Activated naive CD4-positive, alpha-beta T cell treated with anti-CD3 and anti-CD28 coated beads, Interleukin-2, amount 50 U/mL, for 24 hours (primary cell): Measurements from ENCODE around the gene ARSG.
"Not testable (repeated sequence)": the region's sequence is repeated elsewhere in the genome, so short reads cannot be mapped to it uniquely, and the experiment has no call there.

Source experiments
- H3K27ac Mint-ChIP-seq: one replicate; pipeline ENCODE4 v1.8.0; 2021; ENCODE audit warnings: mild to moderate bottlenecking, mixed read lengths
- H3K27me3 Mint-ChIP-seq: one replicate; pipeline ENCODE4 v1.8.0; 2021; ENCODE audit warnings: mixed read lengths
- H3K36me3 Mint-ChIP-seq: one replicate; pipeline ENCODE4 v1.8.0; 2021; ENCODE audit warnings: mixed read lengths
- H3K4me1 Mint-ChIP-seq: one replicate; pipeline ENCODE4 v1.8.0; 2021; ENCODE audit warnings: mixed read lengths
- H3K4me3 Mint-ChIP-seq: one replicate; pipeline ENCODE4 v1.8.0; 2021; ENCODE audit warnings: mild to moderate bottlenecking, mixed read lengths
- H3K9me3 Mint-ChIP-seq: one replicate; pipeline ENCODE4 v1.8.0; 2021; ENCODE audit warnings: mixed read lengths

ARSG gene

DNA sequence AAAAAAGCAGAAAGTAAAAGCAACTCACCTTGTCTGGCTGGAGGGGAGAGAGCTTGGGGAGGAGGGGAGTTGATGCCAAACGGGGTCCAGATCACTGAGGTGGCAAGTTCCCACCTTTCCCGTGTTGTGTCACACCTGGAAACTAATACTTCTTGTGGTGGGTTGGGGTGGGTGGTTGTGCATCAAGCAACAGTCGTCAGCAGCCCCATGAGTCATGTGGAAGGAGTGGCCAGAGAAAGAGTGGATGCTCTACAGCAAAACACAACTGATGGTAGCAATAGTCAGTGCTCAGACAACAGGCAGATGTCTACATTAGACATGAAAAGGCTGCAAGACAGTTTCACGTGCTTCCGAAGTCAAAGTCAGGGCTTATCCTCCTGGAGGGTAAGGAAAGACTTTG is 35.4 kb downstream of the ARSG start:
- H3K27ac Mint-ChIP-seq, result no peak overlapping the region
- no peaks in the 10 kb centered on the region for H3K9me3 Mint-ChIP-seq

DNA sequence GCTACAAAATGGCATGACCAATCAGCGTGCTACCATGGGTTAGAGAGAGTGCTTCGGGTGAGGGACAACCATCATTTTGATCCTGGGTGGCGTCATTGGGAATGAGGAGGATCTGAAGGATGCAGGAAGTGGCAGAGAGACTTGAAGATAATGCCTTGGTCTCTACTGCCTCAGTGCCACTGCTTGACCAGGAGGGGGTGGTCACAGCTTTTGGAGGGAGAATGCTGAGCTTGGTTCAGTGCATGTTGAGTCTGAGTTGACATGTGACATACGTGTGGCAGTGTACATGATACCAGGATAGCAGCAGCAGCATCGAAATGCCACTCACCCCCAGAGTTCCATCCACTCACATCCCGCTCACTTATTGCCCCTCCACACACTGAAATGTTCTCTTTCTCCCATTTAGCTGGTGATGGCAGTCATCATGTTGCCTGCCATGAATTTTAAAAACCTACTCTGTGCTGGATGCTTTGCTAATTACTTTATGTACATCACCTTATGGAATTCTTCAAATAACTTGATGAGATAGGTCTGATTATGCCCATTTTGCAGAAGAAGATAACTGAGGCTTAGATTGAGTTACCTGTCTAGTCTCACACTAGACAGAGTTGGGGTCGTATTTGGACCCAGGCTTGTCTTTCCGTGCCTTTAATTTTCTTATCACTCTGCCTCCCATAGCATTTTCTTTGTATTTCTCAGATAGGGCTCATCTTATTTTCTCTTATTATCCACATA is 36.7 kb downstream of the ARSG start:
- H3K36me3 Mint-ChIP-seq, result peaks cover 4% of the 10 kb centered on the region
- H3K9me3 Mint-ChIP-seq, result no peaks in the 10 kb centered on the region
- H3K27me3 Mint-ChIP-seq, result no peaks in the 10 kb centered on the region
- H3K4me3 Mint-ChIP-seq, result no peak overlapping the region
- H3K27ac Mint-ChIP-seq, result no peak overlapping the region
- H3K4me1 Mint-ChIP-seq, result peaks cover 19% of the 10 kb centered on the region

More for the DNA sequence above, 35.4 kb downstream of the ARSG start:
- peaks cover 2% of the 10 kb centered on the region for H3K36me3 Mint-ChIP-seq
- no peak overlapping the region for H3K4me3 Mint-ChIP-seq
- H3K27me3 Mint-ChIP-seq, result no peaks in the 10 kb centered on the region
- peaks cover 19% of the 10 kb centered on the region for H3K4me1 Mint-ChIP-seq

GRCh38 chr17:68328676-68329075 is 37.4 kb downstream of the ARSG start:
- Mint-ChIP-seq H3K9me3 (no peaks in the 10 kb centered on the region), H3K27me3 (no peaks in the 10 kb centered on the region), H3K4me3 (no peak overlapping the region), H3K27ac (no peak overlapping the region), H3K36me3 (peaks cover 4% of the 10 kb centered on the region), H3K4me1 (peaks cover 15% of the 10 kb centered on the region)

- Mint-ChIP-seq H3K27me3 (no peaks in the 10 kb centered on the region), H3K4me3 (no peak overlapping the region), H3K4me1 (peaks cover 11% of the 10 kb centered on the region), H3K36me3 (peaks cover 4% of the 10 kb centered on the region), H3K27ac (no peak overlapping the region), H3K9me3 (no peaks in the 10 kb centered on the region)
Observed at GRCh38 chr17:68329331-68329730, 38.0 kb downstream of the ARSG start.

DNA sequence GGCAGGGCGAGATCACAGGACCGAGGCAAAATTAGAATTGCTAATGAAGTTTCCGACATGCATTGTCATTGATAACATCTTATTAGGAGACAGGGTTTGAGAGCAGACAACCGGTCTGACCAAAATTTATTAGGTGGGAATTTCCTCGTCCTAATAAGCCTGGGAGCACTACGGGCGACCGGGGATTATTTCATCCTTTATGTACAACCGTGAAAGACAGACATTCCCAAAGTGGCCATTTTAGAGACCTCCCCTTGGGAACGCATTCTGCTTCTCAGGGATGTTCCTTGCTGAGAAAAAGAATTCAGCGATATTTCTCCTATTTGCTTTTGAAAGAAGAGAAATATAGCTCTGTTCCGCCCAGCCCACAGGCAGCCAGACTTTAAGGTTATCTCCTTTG is 40.6 kb downstream of the ARSG start:
- H3K27me3 Mint-ChIP-seq, H3K4me3 Mint-ChIP-seq, H3K9me3 Mint-ChIP-seq, H3K27ac Mint-ChIP-seq, H3K4me1 Mint-ChIP-seq, H3K36me3 Mint-ChIP-seq: not testable (repeated sequence)

GRCh38 chr17:68334393-68334792 is 43.1 kb downstream of the ARSG start:
- H3K27ac Mint-ChIP-seq, result no peak overlapping the region
- H3K27me3 Mint-ChIP-seq, result no peaks in the 10 kb centered on the region
- H3K36me3 Mint-ChIP-seq, result peaks cover 4% of the 10 kb centered on the region
- no peaks in the 10 kb centered on the region for H3K9me3 Mint-ChIP-seq
- no peak overlapping the region for H3K4me3 Mint-ChIP-seq
- H3K4me1 Mint-ChIP-seq, result peaks cover 6% of the 10 kb centered on the region

DNA sequence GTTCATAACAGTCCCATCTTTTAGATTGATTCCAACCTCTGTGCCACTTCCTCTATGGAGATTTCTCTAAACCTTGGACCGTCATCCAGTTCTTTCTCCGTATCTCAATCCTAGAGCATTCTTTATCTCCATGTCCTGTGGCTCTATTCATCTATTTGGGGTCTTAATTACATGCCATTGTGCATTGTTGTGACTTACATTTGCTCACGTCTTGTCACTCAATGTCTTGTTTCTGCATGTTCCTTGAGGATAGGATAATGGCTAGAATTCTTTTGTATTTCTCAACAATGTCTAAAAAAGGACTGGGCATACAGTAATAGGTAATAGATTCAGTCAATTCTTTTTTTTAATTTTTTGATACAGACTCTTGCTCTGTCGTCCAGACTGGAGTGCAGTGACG is 50.2 kb downstream of the ARSG start:
- Mint-ChIP-seq H3K4me1 (peaks cover 48% of the 10 kb centered on the region), H3K4me3 (no peak overlapping the region), H3K27ac (no peak overlapping the region), H3K9me3 (no peaks in the 10 kb centered on the region), H3K36me3 (no peaks in the 10 kb centered on the region), H3K27me3 (no peaks in the 10 kb centered on the region)

GRCh38 chr17:68343976-68344375 is 52.7 kb downstream of the ARSG start:
- Mint-ChIP-seq H3K27ac (no peak overlapping the region), H3K9me3 (no peaks in the 10 kb centered on the region), H3K27me3 (no peaks in the 10 kb centered on the region), H3K4me1 (peaks cover 69% of the 10 kb centered on the region), H3K4me3 (no peak overlapping the region), H3K36me3 (no peaks in the 10 kb centered on the region)

GRCh38 chr17:68344701-68345136 is 53.4 kb downstream of the ARSG start:
- Mint-ChIP-seq H3K27me3 (no peaks in the 10 kb centered on the region), H3K4me1 (peaks cover 71% of the 10 kb centered on the region), H3K27ac (peak overlapping the region; percentile 15), H3K9me3 (no peaks in the 10 kb centered on the region), H3K4me3 (peak overlapping the region; percentile 49), H3K36me3 (no peaks in the 10 kb centered on the region)

DNA sequence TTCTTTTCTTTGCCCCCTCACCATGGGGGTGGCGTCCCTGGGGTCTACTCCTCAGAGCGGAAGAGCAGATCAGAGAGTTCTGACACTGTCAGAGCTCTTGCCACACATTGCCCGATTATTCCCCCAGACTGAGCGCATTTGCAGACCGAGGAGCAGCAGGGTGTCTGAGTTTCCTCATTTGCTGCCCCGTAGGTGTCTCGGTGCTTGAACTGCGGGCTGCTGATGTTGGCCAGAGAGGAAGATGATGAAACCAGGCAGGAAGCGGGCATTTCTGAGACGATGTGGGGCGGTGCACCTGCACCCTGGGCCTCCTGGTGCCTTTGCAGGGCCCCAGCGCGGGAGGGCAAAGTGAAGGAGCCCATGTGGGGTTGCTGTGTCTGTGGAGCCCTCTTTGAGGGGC is 55.2 kb downstream of the ARSG start:
- peaks cover 1% of the 10 kb centered on the region for H3K36me3 Mint-ChIP-seq
- H3K4me3 Mint-ChIP-seq, result peak overlapping the region; percentile 89
- H3K4me1 Mint-ChIP-seq, result peaks cover 71% of the 10 kb centered on the region
- H3K27me3 Mint-ChIP-seq, result no peaks in the 10 kb centered on the region
- H3K27ac Mint-ChIP-seq, result peak overlapping the region; percentile 100
- H3K9me3 Mint-ChIP-seq, result no peaks in the 10 kb centered on the region

DNA sequence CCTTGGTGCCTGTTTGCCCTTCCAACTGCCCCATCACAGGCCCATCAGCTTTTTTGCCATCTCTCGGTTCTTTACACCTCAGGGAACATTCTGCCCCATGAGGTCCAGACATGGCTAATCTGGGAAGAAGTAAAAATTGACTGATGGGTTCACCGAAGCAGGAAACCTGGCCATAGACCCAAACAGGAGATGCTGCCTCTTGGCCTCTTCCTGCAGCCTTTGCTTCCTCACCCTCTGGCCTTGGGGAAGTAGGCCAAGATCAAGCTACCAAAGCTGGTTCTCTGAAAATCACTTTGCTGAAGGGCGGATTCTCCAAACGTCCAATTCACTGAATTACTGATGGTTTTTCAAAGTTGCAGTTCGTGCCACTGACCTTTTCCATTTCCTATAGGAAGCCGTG is 56.1 kb downstream of the ARSG start:
- peak overlapping the region; percentile 89 for H3K4me3 Mint-ChIP-seq
- peaks cover 1% of the 10 kb centered on the region for H3K36me3 Mint-ChIP-seq
- peak overlapping the region; percentile 87 for H3K27ac Mint-ChIP-seq
- peaks cover 80% of the 10 kb centered on the region for H3K4me1 Mint-ChIP-seq
- H3K9me3 Mint-ChIP-seq, result no peaks in the 10 kb centered on the region
- H3K27me3 Mint-ChIP-seq, result no peaks in the 10 kb centered on the region

- peaks cover 90% of the 10 kb centered on the region for H3K4me1 Mint-ChIP-seq
- H3K4me3 Mint-ChIP-seq, result peak overlapping the region; percentile 11
Observed at GRCh38 chr17:68349157-68349556, 57.9 kb downstream of the ARSG start.

GRCh38 chr17:68351395-68351794 is 60.1 kb downstream of the ARSG start:
- Mint-ChIP-seq H3K4me1 (peaks cover 83% of the 10 kb centered on the region), H3K4me3 (no peak overlapping the region), H3K36me3 (peaks cover 3% of the 10 kb centered on the region), H3K27ac (no peak overlapping the region), H3K27me3 (no peaks in the 10 kb centered on the region), H3K9me3 (no peaks in the 10 kb centered on the region)

More at GRCh38 chr17:68349157-68349556, 57.9 kb downstream of the ARSG start:
- H3K27ac Mint-ChIP-seq, result peak overlapping the region; percentile 68
- H3K9me3 Mint-ChIP-seq, result no peaks in the 10 kb centered on the region
- H3K36me3 Mint-ChIP-seq, result peaks cover 1% of the 10 kb centered on the region
- no peaks in the 10 kb centered on the region for H3K27me3 Mint-ChIP-seq

DNA sequence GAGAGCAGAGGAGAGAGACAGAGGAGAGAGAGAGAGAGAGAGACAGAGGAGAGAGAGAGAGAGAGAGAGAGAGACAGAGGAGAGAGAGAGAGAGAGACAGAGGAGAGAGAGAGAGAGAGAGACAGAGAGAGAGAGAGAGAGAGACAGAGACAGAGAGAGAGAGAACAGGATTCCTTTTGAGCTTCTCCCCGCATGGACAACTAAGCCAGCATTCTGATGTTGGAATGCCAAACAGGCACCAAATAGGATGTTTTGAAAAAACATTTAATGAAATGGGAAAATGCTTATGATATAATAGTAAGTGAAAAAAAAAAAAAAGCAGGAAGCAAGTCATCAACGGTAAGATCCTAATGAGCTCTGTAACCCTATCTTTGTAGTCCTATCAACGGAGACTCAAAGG is 60.7 kb downstream of the ARSG start:
- Mint-ChIP-seq H3K27ac (peak overlapping the region; percentile 74), H3K9me3 (no peaks in the 10 kb centered on the region), H3K4me3 (no peak overlapping the region), H3K36me3 (peaks cover 3% of the 10 kb centered on the region), H3K27me3 (no peaks in the 10 kb centered on the region), H3K4me1 (peaks cover 83% of the 10 kb centered on the region)

DNA sequence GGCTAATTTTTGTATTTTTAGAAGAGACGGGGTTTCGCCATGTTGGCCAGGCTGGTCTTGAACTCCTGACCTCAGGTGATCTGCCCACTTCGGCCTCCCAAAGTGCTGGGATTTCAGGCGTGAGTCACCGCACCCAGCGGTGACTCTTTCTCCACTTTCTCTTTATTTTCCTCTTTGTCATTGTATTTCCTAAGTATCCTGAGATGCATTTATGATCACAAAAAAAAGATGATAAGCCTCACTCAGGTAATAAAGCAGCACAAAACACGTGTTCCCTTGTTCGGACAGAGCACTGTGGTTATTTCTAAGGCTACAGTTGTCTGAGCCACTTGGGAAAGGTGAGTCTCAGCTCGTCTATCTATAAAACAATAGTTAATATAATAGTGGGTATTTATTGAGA is 61.4 kb downstream of the ARSG start:
- H3K4me1 Mint-ChIP-seq, result peaks cover 83% of the 10 kb centered on the region
- H3K9me3 Mint-ChIP-seq, H3K4me3 Mint-ChIP-seq, H3K27ac Mint-ChIP-seq, H3K36me3 Mint-ChIP-seq, H3K27me3 Mint-ChIP-seq: not testable (repeated sequence)

DNA sequence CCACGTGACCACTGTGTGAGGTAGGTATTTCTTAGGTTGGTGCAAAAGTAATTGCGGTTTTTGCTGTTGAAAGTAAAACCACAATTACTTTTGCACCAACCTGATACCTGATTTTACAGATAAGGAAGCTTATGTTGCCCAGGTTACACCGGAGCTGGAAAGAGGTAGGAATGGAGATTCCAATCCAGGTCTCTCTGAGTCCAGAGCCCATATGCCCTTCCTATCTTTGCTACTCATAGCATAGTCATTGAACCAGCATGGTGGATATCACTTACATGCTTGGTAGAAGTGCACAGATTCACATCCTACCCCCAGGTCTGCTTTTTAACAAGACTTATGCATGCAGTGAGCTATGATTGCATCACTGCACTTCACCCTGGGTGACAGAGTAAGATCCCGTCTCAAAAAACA is 61.8 kb downstream of the ARSG start:
- no peak overlapping the region for H3K27ac Mint-ChIP-seq

DNA sequence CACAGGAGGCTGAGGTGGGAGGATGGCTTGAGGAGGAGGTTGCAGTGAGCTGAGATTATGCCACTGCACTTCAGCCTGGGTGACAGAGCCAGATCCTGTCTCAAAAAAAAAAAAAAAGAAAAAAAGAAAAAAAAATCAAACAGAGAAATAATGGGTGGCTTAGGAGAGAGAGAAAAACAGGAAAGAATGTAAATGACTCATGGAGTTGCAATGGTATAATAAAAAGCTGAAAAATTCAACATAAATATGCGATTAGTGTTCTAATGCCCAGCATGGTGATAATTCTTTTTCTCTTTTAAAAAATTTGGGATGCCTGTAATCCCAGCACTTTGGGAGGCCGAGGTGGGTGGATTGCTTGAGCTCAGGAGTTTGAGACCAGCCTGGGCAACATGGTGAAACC is 63.0 kb downstream of the ARSG start:
- not testable (repeated sequence) for H3K36me3 Mint-ChIP-seq, H3K27ac Mint-ChIP-seq, H3K9me3 Mint-ChIP-seq, H3K4me3 Mint-ChIP-seq, H3K27me3 Mint-ChIP-seq
- peaks cover 71% of the 10 kb centered on the region for H3K4me1 Mint-ChIP-seq

More for the DNA sequence above, 61.8 kb downstream of the ARSG start:
- H3K36me3 Mint-ChIP-seq, result peaks cover 3% of the 10 kb centered on the region
- H3K9me3 Mint-ChIP-seq, result no peaks in the 10 kb centered on the region
- H3K27me3 Mint-ChIP-seq, result no peaks in the 10 kb centered on the region
- peak overlapping the region; percentile 15 for H3K4me3 Mint-ChIP-seq
- H3K4me1 Mint-ChIP-seq, result peaks cover 81% of the 10 kb centered on the region
